C4-2B (cell line): ENCODE data around the gene SYK.

Experiments
- H3K27ac ChIP-seq: fragments of 450-650 bp; 2 replicates; pipeline ENCODE4 v1.5.1; 2017
- CTCF ChIP-seq: fragments of 450-650 bp; conservative IDR thresholded peaks from 2 replicates; pipeline ENCODE4 v1.5.1; 2017; ENCODE audit warnings: mild to moderate bottlenecking
- ZFX ChIP-seq: fragments of 450-650 bp; IDR thresholded peaks from 2 replicates; pipeline ENCODE4 v1.6.1; 2017

Gene SYK

GRCh38 chr9:90868555-90868954 lies 66.9 kb downstream of the SYK start:
- H3K27ac ChIP-seq, result no peak overlapping the region
- TF ChIP-seq ZFX, result no peak
- no peak for TF ChIP-seq CTCF

GRCh38 chr9:90869361-90869760 lies 67.7 kb downstream of the SYK start:
- no peak overlapping the region for H3K27ac ChIP-seq
- no peak for TF ChIP-seq CTCF
- no peak for TF ChIP-seq ZFX

GRCh38 chr9:90870621-90871326 lies 69.2 kb downstream of the SYK start:
- TF ChIP-seq ZFX (no peak), CTCF (peak; percentile 95)
- H3K27ac ChIP-seq, result no peak overlapping the region

GRCh38 chr9:90871327-90871935 lies 69.8 kb downstream of the SYK start:
- TF ChIP-seq ZFX, result no peak
- peak; percentile 52 for TF ChIP-seq CTCF
- H3K27ac ChIP-seq, result no peak overlapping the region

GRCh38 chr9:90872835-90873294 lies 71.2 kb downstream of the SYK start:
- H3K27ac ChIP-seq, result no peak overlapping the region
- TF ChIP-seq CTCF (no peak), ZFX (no peak)

GRCh38 chr9:90873422-90873821 lies 71.8 kb downstream of the SYK start:
- TF ChIP-seq CTCF (no peak), ZFX (no peak)
- H3K27ac ChIP-seq, result no peak overlapping the region

- H3K27ac ChIP-seq, result no peak overlapping the region
- no peak for TF ChIP-seq ZFX
- peak; percentile 25 for TF ChIP-seq CTCF
Observed at GRCh38 chr9:90874194-90874593, 72.6 kb downstream of the SYK start.
